K562 (cell line): ENCODE measurements around the gene MAST3. TPM values are rescaled to one million over a fixed set of nuclear protein-coding genes. Genes with fewer than 3 reads are reported as not detected.

Experiments
- AFF1 ChIP-seq, 2 experiments: fragments of 450-650 bp; IDR thresholded peaks; 2 replicates each; pipeline ENCODE4 v1.6.1; 2018; ENCODE audit warnings: mild to moderate bottlenecking in 2 of 2, low read depth in 1 of 2; ENCODE audit not compliant: partially characterized antibody in 2 of 2
- AFF4 ChIP-seq: sonication (generic); formaldehyde crosslinking; IDR thresholded peaks from 2 replicates; pipeline ENCODE4 v1.8.0; 2023; ENCODE audit warnings: mild to moderate bottlenecking, missing genetic modification reagents
- CHAMP1 ChIP-seq: fragments of 450-650 bp; IDR thresholded peaks from 2 replicates; pipeline ENCODE4 v1.6.1; 2016; ENCODE audit warnings: mild to moderate bottlenecking
- GTF3C2 ChIP-seq: IDR thresholded peaks from 3 replicates; pipeline ENCODE4 v1.6.1; 2011; ENCODE audit warnings: borderline replicate concordance, mild to moderate bottlenecking, moderate library complexity; ENCODE audit not compliant: insufficient read length; ENCODE audit errors: extremely low read depth
- HCFC1 ChIP-seq: IDR thresholded peaks from 2 replicates; pipeline ENCODE4 v1.6.1; 2012; ENCODE audit warnings: low read depth, low read length, improper control_type of control experiment
- KHSRP ChIP-seq: fragments of 450-650 bp; IDR thresholded peaks from 2 replicates; pipeline ENCODE4 v1.6.1; 2017
- NBN ChIP-seq: fragments of 450-650 bp; IDR thresholded peaks from 2 replicates; pipeline ENCODE4 v1.6.1; 2016; ENCODE audit warnings: low read depth, mild to moderate bottlenecking
- RBM17 ChIP-seq: fragments of 200-400 bp; formaldehyde crosslinking; IDR thresholded peaks from 2 replicates; pipeline ENCODE4 v1.6.1; 2017; ENCODE audit warnings: low read depth, mild to moderate bottlenecking, low read length, borderline replicate concordance
- SMARCE1 ChIP-seq: fragments of 450-650 bp; IDR thresholded peaks from 2 replicates; pipeline ENCODE4 v1.7.1; 2016; ENCODE audit warnings: mild to moderate bottlenecking
- USF1 ChIP-seq: sonication (generic); formaldehyde crosslinking; IDR thresholded peaks from 2 replicates; pipeline ENCODE4 v1.9.0; 2022; ENCODE audit warnings: mild to moderate bottlenecking, missing genetic modification reagents
- XRCC4 ChIP-seq: IDR thresholded peaks from one replicate; pipeline ENCODE4 v1.6.1; 2011; ENCODE audit not compliant: insufficient read depth, insufficient read length; ENCODE audit errors: extremely low read depth
- ZNF785 ChIP-seq: fragments of 250-450 bp; sonication (Bioruptor Pico); IDR thresholded peaks from 2 replicates; pipeline ENCODE4 v1.4.0; 2020; ENCODE audit warnings: mild to moderate bottlenecking
- polyA plus RNA-seq, 8 experiments: library from polyadenylated mRNA; depleted of rRNA in 4 of 8; stranded (reverse) in 5 of 8; unstranded in 3 of 8; fragments of >200 nt; fragmentation: Nextera tagmentation in 2 of 8; fragmentation: Illumina TruSeq in 1 of 8; extraction: Ambion mirVana in 2 of 8; extraction: Trizol in 1 of 8; gene quantifications; 2 replicates each; pipeline versions ENCODE4 v1.2.1 to v1.2.3, GENCODE V29; 2011 to 2014; ENCODE audit warnings: inconsistent platforms in 1 of 8, missing spikeins in 1 of 8
- total RNA-seq, 7 experiments: library from RNA; depleted of rRNA in 6 of 7; stranded (reverse); fragments of >200 nt in 6 of 7; fragmentation: Illumina TruSeq in 2 of 7; extraction: Trizol in 2 of 7; gene quantifications; 2 replicates each; pipeline versions ENCODE4 v1.2.1 to v1.2.3, GENCODE V29; 2011 to 2021; ENCODE audit warnings: low replicate concordance in 1 of 7

The MAST3 gene
- total and polyA plus RNA-seq, 9 of the 15 experiments (the other 6 are each of a cell fraction or from before 2014, with no cell fraction given) = 0.94 to 9.9 (median 2.4) TPM

- TF ChIP-seq USF1 (CRISPR knock-in tag) (peak; percentile 63; the same call in 1 of the 2 replicates), HCFC1 (no peak), SMARCE1 (peak; percentile 36; the same call in 1 of the 2 replicates), RBM17 (no peak), AFF4 (no peak), ZNF785 (CRISPR knock-in tag) (no peak), NBN (no peak), KHSRP (no peak), AFF1 (IDR thresholded peaks at IDR 0.05; ENCODE audit: low read depth in 1 of 2, partially characterized antibody in 2 of 2) (peak in 1 of 2 experiments; percentile 28), GTF3C2 (no peak), XRCC4 (no peak), CHAMP1 (no peak)
Measured at GRCh38 chr19:18097217-18097992, at the start of gene MAST3 (continued).
